DOHH2 (cell line): ENCODE measurements around the gene ANKS1B.

Source experiments
- H3F3A ChIP-seq: fragments of 200-600 bp; sonication (generic), shearing (Covaris generic); 2 replicates; pipeline ENCODE4 v1.6.0; 2016; ENCODE audit warnings: antibody characterized with exemption, mild to moderate bottlenecking; ENCODE audit not compliant: control insufficient read depth, insufficient read depth
- H3K27ac ChIP-seq: fragments of 200-600 bp; sonication (generic); 2 replicates; pipeline ENCODE4 v1.5.1; 2014; ENCODE audit warnings: low read depth, mild to moderate bottlenecking, low read length, moderate library complexity
- H3K27me3 ChIP-seq: fragments of 200-600 bp; sonication (generic); 2 replicates; pipeline ENCODE4 v1.6.1; 2014; ENCODE audit warnings: mild to moderate bottlenecking, low read length, mixed read lengths; ENCODE audit not compliant: control insufficient read depth
- H3K36me3 ChIP-seq: fragments of 200-600 bp; sonication (generic); 2 replicates; pipeline ENCODE4 v1.6.1; 2014; ENCODE audit warnings: mild to moderate bottlenecking, low read length, moderate library complexity, mixed read lengths; ENCODE audit not compliant: control insufficient read depth
- H3K4me1 ChIP-seq: fragments of 200-600 bp; sonication (generic); 2 replicates; pipeline ENCODE4 v1.6.1; 2014; ENCODE audit warnings: mild to moderate bottlenecking, low read length, mixed read lengths; ENCODE audit not compliant: control insufficient read depth
- H3K4me2 ChIP-seq: fragments of 200-600 bp; sonication (generic); 2 replicates; pipeline ENCODE4 v1.6.0; 2014; ENCODE audit warnings: mild to moderate bottlenecking, low read length, moderate library complexity
- H3K4me3 ChIP-seq: fragments of 200-600 bp; sonication (generic); 2 replicates; pipeline ENCODE4 v1.5.1; 2014; ENCODE audit warnings: mild to moderate bottlenecking, low read length, mixed read lengths
- H3K79me2 ChIP-seq: fragments of 200-600 bp; sonication (generic); 2 replicates; pipeline ENCODE4 v1.6.1; 2014; ENCODE audit warnings: mild to moderate bottlenecking, low read length, mixed read lengths; ENCODE audit not compliant: control insufficient read depth
- H3K9me2 ChIP-seq: fragments of 200-600 bp; sonication (generic); replicated peaks from 2 replicates; pipeline ENCODE4 v1.6.1; 2014; ENCODE audit warnings: mild to moderate bottlenecking, low read length, mixed read lengths; ENCODE audit not compliant: control insufficient read depth
- H3K9me3 ChIP-seq: fragments of 200-600 bp; sonication (generic); 2 replicates; pipeline ENCODE4 v1.6.1; 2014; ENCODE audit warnings: antibody characterized with exemption, low read length, mixed read lengths; ENCODE audit not compliant: control insufficient read depth, insufficient read depth
- H4K20me1 ChIP-seq: fragments of 200-600 bp; sonication (generic); 2 replicates; pipeline ENCODE4 v1.6.0; 2014; ENCODE audit warnings: low read depth, mild to moderate bottlenecking, antibody characterized with exemption, low read length, moderate library complexity; ENCODE audit not compliant: control insufficient read depth, insufficient read depth
- EZH2phosphoT487 ChIP-seq: fragments of 200-600 bp; sonication (generic); IDR thresholded peaks from 2 replicates; pipeline ENCODE4 v1.6.1; 2017; ENCODE audit warnings: borderline replicate concordance, mild to moderate bottlenecking, antibody characterized with exemption, low read length, moderate library complexity, mixed read lengths
- TF ChIP-seq, protein P1 (sequence below): fragments of 200-600 bp; sonication (generic); IDR thresholded peaks from one replicate; pipeline ENCODE4 v1.5.1; 2014; ENCODE audit warnings: antibody characterized with exemption, mild to moderate bottlenecking, low read depth, low read length; ENCODE audit not compliant: poor library complexity, severe bottlenecking

The ANKS1B gene

DNA sequence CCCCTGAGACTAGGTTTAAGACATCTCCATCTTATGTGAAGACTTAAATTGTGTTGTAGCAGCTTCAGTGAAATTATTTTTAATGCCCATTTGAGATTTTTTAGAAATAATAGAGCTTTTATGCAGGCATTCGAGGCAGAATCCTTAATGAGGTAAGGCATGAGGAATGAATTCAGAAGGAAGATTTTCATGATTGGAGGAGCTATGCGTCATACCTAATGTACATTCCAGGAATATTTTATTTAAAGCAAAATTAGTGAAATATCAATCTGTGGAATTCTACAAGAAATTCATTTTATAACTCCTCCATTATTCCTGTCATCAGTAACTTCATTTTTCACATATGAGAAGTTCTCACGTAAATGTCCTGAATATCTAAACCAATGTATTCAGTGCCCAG lies 373.1 kb downstream of the ANKS1B start:
- TF ChIP-seq, protein P1, sequence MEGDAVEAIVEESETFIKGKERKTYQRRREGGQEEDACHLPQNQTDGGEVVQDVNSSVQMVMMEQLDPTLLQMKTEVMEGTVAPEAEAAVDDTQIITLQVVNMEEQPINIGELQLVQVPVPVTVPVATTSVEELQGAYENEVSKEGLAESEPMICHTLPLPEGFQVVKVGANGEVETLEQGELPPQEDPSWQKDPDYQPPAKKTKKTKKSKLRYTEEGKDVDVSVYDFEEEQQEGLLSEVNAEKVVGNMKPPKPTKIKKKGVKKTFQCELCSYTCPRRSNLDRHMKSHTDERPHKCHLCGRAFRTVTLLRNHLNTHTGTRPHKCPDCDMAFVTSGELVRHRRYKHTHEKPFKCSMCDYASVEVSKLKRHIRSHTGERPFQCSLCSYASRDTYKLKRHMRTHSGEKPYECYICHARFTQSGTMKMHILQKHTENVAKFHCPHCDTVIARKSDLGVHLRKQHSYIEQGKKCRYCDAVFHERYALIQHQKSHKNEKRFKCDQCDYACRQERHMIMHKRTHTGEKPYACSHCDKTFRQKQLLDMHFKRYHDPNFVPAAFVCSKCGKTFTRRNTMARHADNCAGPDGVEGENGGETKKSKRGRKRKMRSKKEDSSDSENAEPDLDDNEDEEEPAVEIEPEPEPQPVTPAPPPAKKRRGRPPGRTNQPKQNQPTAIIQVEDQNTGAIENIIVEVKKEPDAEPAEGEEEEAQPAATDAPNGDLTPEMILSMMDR: no peak
- no peak for TF ChIP-seq EZH2phosphoT487
- H3K9me2 ChIP-seq: no peaks in the 10 kb centered on the region
- no peak overlapping the region for H3K4me2 ChIP-seq
- H3K27me3 ChIP-seq: no peaks in the 10 kb centered on the region
- H4K20me1 ChIP-seq: no peaks in the 10 kb centered on the region
- no peaks in the 10 kb centered on the region for H3F3A ChIP-seq
- H3K4me1 ChIP-seq: peaks cover 14% of the 10 kb centered on the region
- no peak overlapping the region for H3K4me3 ChIP-seq
- H3K9me3 ChIP-seq: peaks cover 30% of the 10 kb centered on the region; the same call in 1 of the 2 replicates
- peaks cover 9% of the 10 kb centered on the region; the same call in 1 of the 2 replicates for H3K36me3 ChIP-seq
- H3K79me2 ChIP-seq: no peaks in the 10 kb centered on the region
- no peak overlapping the region for H3K27ac ChIP-seq

DNA sequence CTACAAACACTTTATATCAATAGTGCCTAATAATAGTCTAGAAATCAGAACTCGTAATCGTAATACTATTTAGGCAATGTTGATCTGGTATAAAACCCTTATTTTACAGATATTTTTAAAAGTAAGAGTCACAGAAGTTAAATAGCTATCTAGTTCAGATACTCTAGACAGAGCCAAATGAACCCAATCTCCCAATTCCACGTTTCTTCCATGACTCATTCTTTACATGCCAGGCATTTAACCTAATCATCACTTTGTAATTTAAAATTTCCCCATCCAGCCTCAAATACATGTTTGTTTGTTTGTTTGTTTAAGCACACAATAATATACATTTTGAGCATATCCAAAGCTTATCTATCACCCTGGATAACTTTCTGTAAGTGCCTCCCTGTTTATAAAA lies 373.6 kb downstream of the ANKS1B start:
- Histone ChIP-seq H3K4me3 (no peak overlapping the region), H3K9me3 (peaks cover 31% of the 10 kb centered on the region; the same call in 1 of the 2 replicates), H3K36me3 (peaks cover 9% of the 10 kb centered on the region; the same call in 1 of the 2 replicates), H4K20me1 (no peaks in the 10 kb centered on the region), H3K9me2 (no peaks in the 10 kb centered on the region), H3K79me2 (no peaks in the 10 kb centered on the region), H3K27me3 (no peaks in the 10 kb centered on the region), H3K4me2 (no peak overlapping the region), H3K27ac (no peak overlapping the region), H3K4me1 (peaks cover 14% of the 10 kb centered on the region), H3F3A (no peaks in the 10 kb centered on the region)
- TF ChIP-seq EZH2phosphoT487: no peak
- TF ChIP-seq, protein P1: no peak

DNA sequence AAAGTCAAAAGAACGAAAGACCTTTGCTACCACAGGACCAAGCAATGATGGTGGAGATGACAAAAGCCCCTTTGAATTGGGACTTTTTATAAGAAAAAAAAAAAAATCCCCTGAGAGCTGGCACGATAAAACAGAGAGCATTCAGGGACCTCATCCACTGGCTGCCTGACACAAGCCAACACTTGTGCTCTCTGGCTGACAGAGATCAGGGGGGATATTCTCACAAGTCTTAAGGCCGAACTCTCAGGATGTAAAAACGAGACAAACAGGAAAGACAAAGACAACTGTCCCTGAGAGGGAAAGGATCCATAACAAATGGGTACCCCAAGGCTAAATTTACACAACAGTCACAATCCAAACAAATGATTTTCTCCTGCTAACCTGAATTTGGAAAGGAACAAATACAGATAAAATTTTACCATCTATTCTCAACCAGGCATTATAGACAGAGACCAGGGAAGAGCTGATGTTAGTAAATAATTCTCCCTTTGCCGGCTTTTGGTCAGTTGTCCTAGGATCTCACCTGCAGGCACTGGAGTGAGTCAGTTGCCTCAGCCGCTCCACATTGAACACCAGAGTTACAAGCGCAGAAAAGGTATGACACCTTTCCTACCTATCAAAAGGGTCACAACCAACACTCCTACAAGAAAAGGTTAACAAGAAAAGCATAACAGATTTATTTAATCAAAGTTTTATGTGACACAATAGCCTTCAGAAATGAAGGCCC lies 375.1 kb downstream of the ANKS1B start:
- no peaks in the 10 kb centered on the region for H3K9me2 ChIP-seq
- no peak overlapping the region for H3K27ac ChIP-seq
- H3K4me2 ChIP-seq: no peak overlapping the region

More for the DNA sequence above, 375.1 kb downstream of the ANKS1B start:
- Histone ChIP-seq H4K20me1 (no peaks in the 10 kb centered on the region), H3K4me3 (no peak overlapping the region), H3K27me3 (no peaks in the 10 kb centered on the region), H3K4me1 (peaks cover 9% of the 10 kb centered on the region; the same call in 1 of the 2 replicates), H3K79me2 (no peaks in the 10 kb centered on the region), H3F3A (no peaks in the 10 kb centered on the region), H3K36me3 (0 out of 2 replicates have a peak, but pooled peaks cover 9% of the 10 kb centered on the region), H3K9me3 (peaks cover 31% of the 10 kb centered on the region; the same call in 1 of the 2 replicates)
- TF ChIP-seq, protein P1: no peak
- no peak for TF ChIP-seq EZH2phosphoT487
